ENCODE data around the gene SCAMP5. TPM values are rescaled to one million over a fixed set of nuclear protein-coding genes. Genes with fewer than 3 reads are reported as not detected.

Gene SCAMP5
- total RNA-seq, 1 experiment from 2014 or later = 70.1 TPM

DNA sequence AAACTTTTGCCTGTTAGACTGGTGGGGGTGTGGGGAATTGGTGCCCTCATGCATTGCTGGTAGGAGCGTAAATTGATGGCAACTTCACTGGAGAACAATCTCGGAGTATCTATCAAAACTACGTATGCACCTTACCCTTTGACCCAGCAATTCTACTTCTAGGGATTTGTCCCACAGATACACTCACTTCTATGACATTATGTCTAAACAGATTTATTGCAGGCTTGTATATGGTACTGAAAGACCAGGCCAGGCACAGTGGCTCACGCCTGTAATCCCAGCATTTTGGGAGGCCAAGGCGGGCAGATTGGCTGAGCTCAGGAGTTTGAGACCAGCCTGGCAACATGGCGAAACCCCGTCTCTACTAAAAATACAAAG, 58.4 kb downstream of the SCAMP5 start (continued):
- TF ChIP-seq, protein P1, sequence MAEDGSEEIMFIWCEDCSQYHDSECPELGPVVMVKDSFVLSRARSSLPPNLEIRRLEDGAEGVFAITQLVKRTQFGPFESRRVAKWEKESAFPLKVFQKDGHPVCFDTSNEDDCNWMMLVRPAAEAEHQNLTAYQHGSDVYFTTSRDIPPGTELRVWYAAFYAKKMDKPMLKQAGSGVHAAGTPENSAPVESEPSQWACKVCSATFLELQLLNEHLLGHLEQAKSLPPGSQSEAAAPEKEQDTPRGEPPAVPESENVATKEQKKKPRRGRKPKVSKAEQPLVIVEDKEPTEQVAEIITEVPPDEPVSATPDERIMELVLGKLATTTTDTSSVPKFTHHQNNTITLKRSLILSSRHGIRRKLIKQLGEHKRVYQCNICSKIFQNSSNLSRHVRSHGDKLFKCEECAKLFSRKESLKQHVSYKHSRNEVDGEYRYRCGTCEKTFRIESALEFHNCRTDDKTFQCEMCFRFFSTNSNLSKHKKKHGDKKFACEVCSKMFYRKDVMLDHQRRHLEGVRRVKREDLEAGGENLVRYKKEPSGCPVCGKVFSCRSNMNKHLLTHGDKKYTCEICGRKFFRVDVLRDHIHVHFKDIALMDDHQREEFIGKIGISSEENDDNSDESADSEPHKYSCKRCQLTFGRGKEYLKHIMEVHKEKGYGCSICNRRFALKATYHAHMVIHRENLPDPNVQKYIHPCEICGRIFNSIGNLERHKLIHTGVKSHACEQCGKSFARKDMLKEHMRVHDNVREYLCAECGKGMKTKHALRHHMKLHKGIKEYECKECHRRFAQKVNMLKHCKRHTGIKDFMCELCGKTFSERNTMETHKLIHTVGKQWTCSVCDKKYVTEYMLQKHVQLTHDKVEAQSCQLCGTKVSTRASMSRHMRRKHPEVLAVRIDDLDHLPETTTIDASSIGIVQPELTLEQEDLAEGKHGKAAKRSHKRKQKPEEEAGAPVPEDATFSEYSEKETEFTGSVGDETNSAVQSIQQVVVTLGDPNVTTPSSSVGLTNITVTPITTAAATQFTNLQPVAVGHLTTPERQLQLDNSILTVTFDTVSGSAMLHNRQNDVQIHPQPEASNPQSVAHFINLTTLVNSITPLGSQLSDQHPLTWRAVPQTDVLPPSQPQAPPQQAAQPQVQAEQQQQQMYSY (CRISPR knock-in tag; IDR thresholded peaks at IDR 0.05) = no peak
- no peak for TF ChIP-seq ZNF512 (CRISPR knock-in tag; IDR thresholded peaks at IDR 0.05; ENCODE audit: borderline replicate concordance)
- no peak for TF ChIP-seq ZNF232 (CRISPR knock-in tag; IDR thresholded peaks at IDR 0.05)
- TF ChIP-seq ATF1 (CRISPR knock-in tag; IDR thresholded peaks at IDR 0.05) = no peak

DNA sequence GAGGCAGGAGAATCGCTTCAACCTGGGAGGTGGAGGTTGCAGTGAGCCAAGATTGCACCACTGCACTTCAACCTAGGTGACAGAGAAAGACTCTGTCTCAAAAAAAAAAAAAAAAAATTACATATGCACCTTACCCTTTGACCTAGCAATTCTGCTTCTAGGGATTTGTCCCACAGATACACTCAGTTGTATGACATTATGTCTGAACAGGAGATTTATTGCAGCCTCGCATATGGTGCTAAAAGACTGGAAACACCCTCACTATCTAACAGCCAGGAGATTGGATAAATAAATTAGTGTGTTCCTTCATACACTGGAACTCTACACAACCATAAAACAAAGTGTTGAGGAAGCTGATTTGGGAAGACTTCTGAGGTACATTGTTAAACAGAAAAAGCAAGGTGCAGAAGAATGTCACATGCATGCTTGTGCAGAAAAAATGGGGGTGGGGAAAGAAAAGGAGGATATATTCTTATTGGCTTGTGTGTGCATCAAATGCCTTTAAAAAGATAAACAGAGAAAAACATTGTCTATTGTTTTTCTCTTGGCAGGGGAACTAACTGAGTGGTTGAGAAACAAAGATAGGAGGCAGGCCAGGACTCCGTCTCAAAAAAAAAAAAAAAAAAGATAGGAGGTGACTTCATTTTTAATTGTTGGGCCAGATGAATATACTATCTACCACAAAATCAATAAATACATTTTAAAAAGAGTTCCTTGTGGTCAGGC, 59.0 kb downstream of the SCAMP5 start:
- ChIA-PET CTCF (interaction anchor here (0.6 to 2.4 kb wide), 4 partner anchors 12 to 174 kb away, joined by 3 to 7 read pairs (median 3); no protein-coding TSS in a partner anchor), POLR2A (interaction anchor here (0.8 kb wide), 1 partner anchor 20 kb away, joined by 5 read pairs; no protein-coding TSS in a partner anchor)
- Mint-ChIP-seq H3K4me3 (no peak overlapping the region), H3K27ac (no peak overlapping the region), H3K36me3 (no peaks in the 10 kb centered on the region), H3K27me3 (ENCODE audit: low read depth) (no peaks in the 10 kb centered on the region), H3K9me3 (no peaks in the 10 kb centered on the region), H3K4me1 (no peaks in the 10 kb centered on the region)
- no peak for TF ChIP-seq GRHL2 (CRISPR knock-in tag; IDR thresholded peaks at IDR 0.05; ENCODE audit: insufficient replicate concordance, severe bottlenecking)
- TF ChIP-seq ZNF317 (CRISPR knock-in tag; IDR thresholded peaks at IDR 0.05; ENCODE audit: borderline replicate concordance, low read depth) = no peak
- DNase-seq (ENCODE audit: low spot score) (no peak), ATAC-seq (no peak)

- ChIA-PET CTCF (interaction anchor here (1.2 to 2.4 kb wide), 2 partner anchors 13 to 27 kb away, joined by 3 to 7 read pairs; no protein-coding TSS in a partner anchor), POLR2A (no interaction called here)
- ATAC-seq = no peak
- H3K27ac Mint-ChIP-seq = no peak overlapping the region
- DNase-seq (ENCODE audit: low spot score) = no peak
- no peaks in the 10 kb centered on the region for H3K9me3 Mint-ChIP-seq
- H3K4me3 Mint-ChIP-seq = no peak overlapping the region
- no peaks in the 10 kb centered on the region for H3K27me3 Mint-ChIP-seq (ENCODE audit: low read depth)
- TF ChIP-seq ATF1 (CRISPR knock-in tag; IDR thresholded peaks at IDR 0.05) (no peak), NFE2L1 (CRISPR knock-in tag; IDR thresholded peaks at IDR 0.05) (no peak), ZNF512 (CRISPR knock-in tag; IDR thresholded peaks at IDR 0.05; ENCODE audit: borderline replicate concordance) (no peak), ZNF423 (CRISPR knock-in tag; IDR thresholded peaks at IDR 0.05) (no peak), OVOL2 (CRISPR knock-in tag; IDR thresholded peaks at IDR 0.05; ENCODE audit: borderline replicate concordance) (no peak), NR1H2 (CRISPR knock-in tag; IDR thresholded peaks at IDR 0.05) (no peak), HMGA2 (CRISPR knock-in tag; IDR thresholded peaks at IDR 0.05) (no peak), TP53 (CRISPR knock-in tag; IDR thresholded peaks at IDR 0.05) (no peak), ZNF425 (CRISPR knock-in tag; conservative IDR thresholded peaks at IDR 0.05) (no peak)
- TF ChIP-seq, protein P2, sequence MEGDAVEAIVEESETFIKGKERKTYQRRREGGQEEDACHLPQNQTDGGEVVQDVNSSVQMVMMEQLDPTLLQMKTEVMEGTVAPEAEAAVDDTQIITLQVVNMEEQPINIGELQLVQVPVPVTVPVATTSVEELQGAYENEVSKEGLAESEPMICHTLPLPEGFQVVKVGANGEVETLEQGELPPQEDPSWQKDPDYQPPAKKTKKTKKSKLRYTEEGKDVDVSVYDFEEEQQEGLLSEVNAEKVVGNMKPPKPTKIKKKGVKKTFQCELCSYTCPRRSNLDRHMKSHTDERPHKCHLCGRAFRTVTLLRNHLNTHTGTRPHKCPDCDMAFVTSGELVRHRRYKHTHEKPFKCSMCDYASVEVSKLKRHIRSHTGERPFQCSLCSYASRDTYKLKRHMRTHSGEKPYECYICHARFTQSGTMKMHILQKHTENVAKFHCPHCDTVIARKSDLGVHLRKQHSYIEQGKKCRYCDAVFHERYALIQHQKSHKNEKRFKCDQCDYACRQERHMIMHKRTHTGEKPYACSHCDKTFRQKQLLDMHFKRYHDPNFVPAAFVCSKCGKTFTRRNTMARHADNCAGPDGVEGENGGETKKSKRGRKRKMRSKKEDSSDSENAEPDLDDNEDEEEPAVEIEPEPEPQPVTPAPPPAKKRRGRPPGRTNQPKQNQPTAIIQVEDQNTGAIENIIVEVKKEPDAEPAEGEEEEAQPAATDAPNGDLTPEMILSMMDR (IDR thresholded peaks at IDR 0.05) = no peak
- TF ChIP-seq, protein P3, sequence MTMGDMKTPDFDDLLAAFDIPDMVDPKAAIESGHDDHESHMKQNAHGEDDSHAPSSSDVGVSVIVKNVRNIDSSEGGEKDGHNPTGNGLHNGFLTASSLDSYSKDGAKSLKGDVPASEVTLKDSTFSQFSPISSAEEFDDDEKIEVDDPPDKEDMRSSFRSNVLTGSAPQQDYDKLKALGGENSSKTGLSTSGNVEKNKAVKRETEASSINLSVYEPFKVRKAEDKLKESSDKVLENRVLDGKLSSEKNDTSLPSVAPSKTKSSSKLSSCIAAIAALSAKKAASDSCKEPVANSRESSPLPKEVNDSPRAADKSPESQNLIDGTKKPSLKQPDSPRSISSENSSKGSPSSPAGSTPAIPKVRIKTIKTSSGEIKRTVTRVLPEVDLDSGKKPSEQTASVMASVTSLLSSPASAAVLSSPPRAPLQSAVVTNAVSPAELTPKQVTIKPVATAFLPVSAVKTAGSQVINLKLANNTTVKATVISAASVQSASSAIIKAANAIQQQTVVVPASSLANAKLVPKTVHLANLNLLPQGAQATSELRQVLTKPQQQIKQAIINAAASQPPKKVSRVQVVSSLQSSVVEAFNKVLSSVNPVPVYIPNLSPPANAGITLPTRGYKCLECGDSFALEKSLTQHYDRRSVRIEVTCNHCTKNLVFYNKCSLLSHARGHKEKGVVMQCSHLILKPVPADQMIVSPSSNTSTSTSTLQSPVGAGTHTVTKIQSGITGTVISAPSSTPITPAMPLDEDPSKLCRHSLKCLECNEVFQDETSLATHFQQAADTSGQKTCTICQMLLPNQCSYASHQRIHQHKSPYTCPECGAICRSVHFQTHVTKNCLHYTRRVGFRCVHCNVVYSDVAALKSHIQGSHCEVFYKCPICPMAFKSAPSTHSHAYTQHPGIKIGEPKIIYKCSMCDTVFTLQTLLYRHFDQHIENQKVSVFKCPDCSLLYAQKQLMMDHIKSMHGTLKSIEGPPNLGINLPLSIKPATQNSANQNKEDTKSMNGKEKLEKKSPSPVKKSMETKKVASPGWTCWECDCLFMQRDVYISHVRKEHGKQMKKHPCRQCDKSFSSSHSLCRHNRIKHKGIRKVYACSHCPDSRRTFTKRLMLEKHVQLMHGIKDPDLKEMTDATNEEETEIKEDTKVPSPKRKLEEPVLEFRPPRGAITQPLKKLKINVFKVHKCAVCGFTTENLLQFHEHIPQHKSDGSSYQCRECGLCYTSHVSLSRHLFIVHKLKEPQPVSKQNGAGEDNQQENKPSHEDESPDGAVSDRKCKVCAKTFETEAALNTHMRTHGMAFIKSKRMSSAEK (CRISPR knock-in tag; IDR thresholded peaks at IDR 0.05; ENCODE audit: borderline replicate concordance) = no peak
- H3K36me3 Mint-ChIP-seq = no peaks in the 10 kb centered on the region
- H3K4me1 Mint-ChIP-seq = no peaks in the 10 kb centered on the region
These were observed 60.7 kb downstream of the SCAMP5 start for GRCh38 chr15:75056036-75056435.

Measured in WTC11 (cell line).